IMR-90 (cell line): ENCODE results near the gene PLEKHO2. TPM values are rescaled to one million over a fixed set of nuclear protein-coding genes. Genes with fewer than 3 reads are reported as not detected.

Source experiments
- ATAC-seq: fragments of 200-7000 bp; cut with Tn5 transposase; 2 replicates; pipeline ENCODE4 v1.9.1; 2020; ENCODE audit warnings: low read depth, mild to moderate bottlenecking, moderate library complexity
- BruUV-seq: library from RNA; stranded (reverse); fragments of 400-500 nt; replicated peaks from 2 replicates; lab custom pipeline; 2021; lab: Mats Ljungman, UMichigan
- CTCF ChIA-PET: fragments of 300-600 bp; formaldehyde crosslinking; extraction: SDS; loops from one replicate; lab custom pipeline; 2021; ENCODE audit warnings: antibody characterized with exemption; lab: Yijun Ruan, JAX
- POLR2A ChIA-PET: fragments of 300-600 bp; sonication (Branson Sonifier 250); formaldehyde crosslinking; loops from one replicate; lab custom pipeline; 2022; ENCODE audit warnings: antibody characterized with exemption; ENCODE audit not compliant: unreplicated experiment; lab: Charles Lee
- DNase-seq: peaks from one replicate; pipeline ENCODE4 v3.0.0; 2013
- H2AFZ ChIP-seq: replicated peaks from 2 replicates; pipeline ENCODE3; 2013; ENCODE audit warnings: low read length, mild to moderate bottlenecking; ENCODE audit not compliant: poor library complexity
- H2AK5ac ChIP-seq: 2 replicates; pipeline ENCODE4 v1.6.1; 2013; ENCODE audit warnings: low read depth, low read length, inconsistent platforms
- H2AK9ac ChIP-seq: replicated peaks from 2 replicates; pipeline ENCODE3; 2013; ENCODE audit warnings: mild to moderate bottlenecking, low read depth, low read length, moderate library complexity; ENCODE audit not compliant: poor library complexity
- H2BK120ac ChIP-seq: 2 replicates; pipeline ENCODE4 v1.6.1; 2013; ENCODE audit warnings: low read depth, low read length, inconsistent platforms
- H2BK15ac ChIP-seq: 3 replicates; pipeline ENCODE4 v1.6.1; 2013; ENCODE audit warnings: low read depth, low read length, inconsistent platforms
- H2BK20ac ChIP-seq: 2 replicates; pipeline ENCODE4 v1.6.1; 2013; ENCODE audit warnings: low read depth, mild to moderate bottlenecking, inconsistent platforms, low read length, moderate library complexity
- H2BK5ac ChIP-seq: 2 replicates; pipeline ENCODE4 v1.6.1; 2013; ENCODE audit warnings: mild to moderate bottlenecking, low read depth, low read length, inconsistent platforms; ENCODE audit not compliant: poor library complexity, severe bottlenecking
- H3K14ac ChIP-seq: replicated peaks from 2 replicates; pipeline ENCODE4 v1.6.1; 2013; ENCODE audit warnings: low read depth, low read length, inconsistent platforms
- H3K18ac ChIP-seq: 2 replicates; pipeline ENCODE4 v1.6.1; 2013; ENCODE audit warnings: low read depth, low read length, control low read depth
- H3K23ac ChIP-seq: 2 replicates; pipeline ENCODE4 v1.6.1; 2013; ENCODE audit warnings: low read depth, low read length, inconsistent platforms
- H3K27ac ChIP-seq: 2 replicates; pipeline ENCODE4 v1.5.1; 2013; ENCODE audit warnings: mild to moderate bottlenecking, control low read depth, low read length; ENCODE audit not compliant: insufficient read depth
- H3K27me3 ChIP-seq: 2 replicates; pipeline ENCODE4 v1.6.1; 2013; ENCODE audit warnings: low read length; ENCODE audit not compliant: control insufficient read depth, insufficient read depth
- H3K36me3 ChIP-seq: 2 replicates; pipeline ENCODE4 v1.6.1; 2013; ENCODE audit warnings: low read length, mixed read lengths; ENCODE audit not compliant: control insufficient read depth, insufficient read depth
- H3K4ac ChIP-seq: 2 replicates; pipeline ENCODE4 v1.6.1; 2013; ENCODE audit warnings: low read depth, low read length, inconsistent platforms
- H3K4me1 ChIP-seq: 2 replicates; pipeline ENCODE4 v1.6.1; 2013; ENCODE audit warnings: low read length, mixed read lengths; ENCODE audit not compliant: control insufficient read depth, insufficient read depth
- H3K4me2 ChIP-seq: 2 replicates; pipeline ENCODE4 v1.6.1; 2013; ENCODE audit warnings: low read depth, mild to moderate bottlenecking, control low read depth, low read length, moderate library complexity
- H3K4me3 ChIP-seq: 2 replicates; pipeline ENCODE4 v1.5.1; 2013; ENCODE audit warnings: low read depth, mild to moderate bottlenecking, control low read depth, low read length, moderate library complexity; ENCODE audit not compliant: insufficient read depth
- H3K56ac ChIP-seq: 2 replicates; pipeline ENCODE4 v1.6.1; 2013; ENCODE audit warnings: low read length, inconsistent platforms; ENCODE audit not compliant: insufficient read depth; ENCODE audit errors: extremely low read depth
- H3K79me1 ChIP-seq, 2 experiments: 2 replicates each; pipeline ENCODE4 v1.6.1; 2013; ENCODE audit warnings: low read length in 2 of 2, inconsistent platforms in 1 of 2, low read depth in 1 of 2
- H3K9ac ChIP-seq: 2 replicates; pipeline ENCODE4 v1.6.1; 2013; ENCODE audit warnings: low read depth, low read length, control low read depth
- H3K9me1 ChIP-seq: 2 replicates; pipeline ENCODE4 v1.6.1; 2013; ENCODE audit warnings: low read length, inconsistent platforms; ENCODE audit not compliant: insufficient read depth
- H3K9me3 ChIP-seq: 2 replicates; pipeline ENCODE4 v1.6.1; 2013; ENCODE audit warnings: low read length; ENCODE audit not compliant: control insufficient read depth, insufficient read depth
- H4K20me1 ChIP-seq: 2 replicates; pipeline ENCODE4 v1.6.1; 2013; ENCODE audit warnings: low read length, inconsistent platforms; ENCODE audit not compliant: insufficient read depth
- H4K5ac ChIP-seq: 2 replicates; pipeline ENCODE4 v1.6.1; 2013; ENCODE audit warnings: mild to moderate bottlenecking, low read depth, low read length, control low read depth
- H4K8ac ChIP-seq, 2 experiments: 2 replicates each; pipeline ENCODE4 v1.6.1; 2013; ENCODE audit warnings: low read depth in 2 of 2, low read length in 2 of 2, control low read depth in 1 of 2, inconsistent platforms in 1 of 2
- H4K91ac ChIP-seq: 2 replicates; pipeline ENCODE4 v1.6.1; 2013; ENCODE audit warnings: low read depth, low read length, inconsistent platforms; ENCODE audit not compliant: insufficient read depth
- BHLHE40 ChIP-seq: fragments of 150-350 bp; IDR thresholded peaks from 2 replicates; pipeline ENCODE4 v1.6.1; 2016; ENCODE audit warnings: mild to moderate bottlenecking, low read depth, low read length
- CEBPB ChIP-seq: IDR thresholded peaks from 2 replicates; pipeline ENCODE4 v1.6.1; 2012; ENCODE audit warnings: low read depth, low read length, improper control_type of control experiment
- CHD1 ChIP-seq: IDR thresholded peaks from 2 replicates; pipeline ENCODE4 v1.6.1; 2012; ENCODE audit warnings: low read depth, low read length, improper control_type of control experiment
- FOS ChIP-seq: fragments of 150-350 bp; IDR thresholded peaks from 2 replicates; pipeline ENCODE4 v1.6.1; 2016; ENCODE audit warnings: low read depth, low read length
- MAFK ChIP-seq: IDR thresholded peaks from 2 replicates; pipeline ENCODE4 v1.6.1; 2012; ENCODE audit warnings: low read depth, low read length, improper control_type of control experiment
- MAZ ChIP-seq: IDR thresholded peaks from 2 replicates; pipeline ENCODE4 v1.6.1; 2012; ENCODE audit warnings: low read depth, mild to moderate bottlenecking, low read length, improper control_type of control experiment, moderate library complexity, borderline replicate concordance
- MXI1 ChIP-seq: IDR thresholded peaks from 2 replicates; pipeline ENCODE4 v1.6.1; 2012; ENCODE audit warnings: low read depth, mild to moderate bottlenecking, low read length, moderate library complexity, borderline replicate concordance
- NFE2L2 ChIP-seq: fragments of 150-350 bp; IDR thresholded peaks from 2 replicates; pipeline ENCODE4 v1.6.1; 2016; ENCODE audit warnings: low read depth, mild to moderate bottlenecking, low read length
- POLR2A ChIP-seq: IDR thresholded peaks from 2 replicates; pipeline ENCODE4 v1.6.1; 2012; ENCODE audit warnings: mild to moderate bottlenecking, low read depth, low read length
- RAD21 ChIP-seq: IDR thresholded peaks from 2 replicates; pipeline ENCODE4 v1.6.1; 2012; ENCODE audit warnings: low read length, improper control_type of control experiment
- RCOR1 ChIP-seq: IDR thresholded peaks from 2 replicates; pipeline ENCODE4 v1.6.1; 2012; ENCODE audit warnings: mild to moderate bottlenecking, low read length, improper control_type of control experiment; ENCODE audit not compliant: insufficient replicate concordance
- RFX5 ChIP-seq: IDR thresholded peaks from 2 replicates; pipeline ENCODE4 v1.8.0; 2012; ENCODE audit warnings: low read depth, mild to moderate bottlenecking, low read length, moderate library complexity
- SMC3 ChIP-seq: fragments of 150-350 bp; IDR thresholded peaks from 2 replicates; pipeline ENCODE4 v1.6.1; 2016; ENCODE audit warnings: low read depth, mild to moderate bottlenecking, antibody characterized with exemption, low read length, moderate library complexity
- WGBS, 2 experiments: methylation state at CpG; one replicate each; pipeline versions ENCODE4 v1.1.5 to v1.1.7; 2013; ENCODE audit warnings: missing lambda C conversion rate in 2 of 2; ENCODE audit not compliant: insufficient read length in 1 of 2; ENCODE audit errors: extremely low coverage in 2 of 2; 5-methylcytosine and 5-hydroxymethylcytosine counted together
- dilution Hi-C: fragments of 300-500 bp; cut with HindIII; formaldehyde crosslinking; loops from one replicate; pipeline ENCODE4 v1.14.3; 2018; ENCODE audit warnings: low sequenced_read_pairs; ENCODE audit not compliant: unreplicated experiment
- in situ Hi-C: fragments of 300-500 bp; cut with MboI; formaldehyde crosslinking; loops from 3 replicates; pipeline ENCODE4 v1.14.3; 2019; ENCODE audit warnings: low sequenced_read_pairs, inconsistent platforms, mixed read lengths
- intact Hi-C: fragments of 100-400 bp; cut with micrococcal nuclease; formaldehyde crosslinking; loops from 2 replicates; pipeline ENCODE4 v1.10.0; 2022
- polyA plus RNA-seq, 3 experiments: library from polyadenylated mRNA; depleted of rRNA; stranded (reverse); fragments of >200 nt; gene quantifications; 2 replicates each; pipeline ENCODE4 v1.2.3, GENCODE V29; 2012; ENCODE audit warnings: low replicate concordance in 1 of 3
- total RNA-seq: library from RNA; depleted of rRNA; stranded (reverse); fragments of >200 nt; gene quantifications from 2 replicates; pipeline ENCODE4 v1.2.3, GENCODE V29; 2012
- TF ChIP-seq, protein P1 (sequence below): conservative IDR thresholded peaks from 2 replicates; pipeline ENCODE4 v1.5.1; 2012; ENCODE audit warnings: mild to moderate bottlenecking, low read depth, low read length, improper control_type of control experiment
- TF ChIP-seq, protein P2 (sequence below): fragments of 150-350 bp; IDR thresholded peaks from 2 replicates; pipeline ENCODE4 v1.6.1; 2016; ENCODE audit warnings: low read depth, mild to moderate bottlenecking, low read length, moderate library complexity, borderline replicate concordance
- TF ChIP-seq, protein P3 (sequence below): fragments of 150-350 bp; IDR thresholded peaks from 2 replicates; pipeline ENCODE4 v1.6.1; 2017; ENCODE audit warnings: mild to moderate bottlenecking, antibody characterized with exemption, low read length, low read depth

Gene PLEKHO2
- total and polyA plus RNA-seq, 2 of the 4 experiments (the other 2 are of a cell fraction) = 19.0 to 22.5 TPM

DNA sequence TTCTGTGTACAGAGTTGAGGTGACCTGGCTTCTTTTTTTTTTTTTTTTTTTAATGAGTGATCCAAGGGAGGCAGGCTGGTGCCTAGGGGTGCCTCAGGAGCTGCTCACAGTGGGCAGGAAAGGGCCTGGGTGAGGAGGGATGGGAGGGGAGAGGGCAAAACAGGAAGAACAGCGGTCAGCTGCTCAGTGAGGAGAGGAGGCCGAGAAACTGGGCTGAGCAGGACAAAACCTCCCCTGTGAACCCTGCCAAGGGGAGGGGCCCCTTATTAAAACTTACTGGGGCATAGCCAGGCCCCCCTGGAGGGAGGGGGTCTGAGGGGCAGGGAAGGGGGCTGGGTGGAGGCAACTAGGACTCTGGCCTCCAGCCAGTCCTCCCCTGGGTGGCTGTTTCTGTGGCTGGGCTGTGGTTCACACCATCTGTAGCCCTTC, 3.5 kb downstream of the PLEKHO2 start:
- peak overlapping the region; percentile 74 for H2AK5ac ChIP-seq
- H3K56ac ChIP-seq = peak overlapping the region; percentile 47; the same call in 1 of the 2 replicates
- ATAC-seq (no peak), DNase-seq (no peak)
- peak overlapping the region; percentile 62 for H3K9ac ChIP-seq
- H4K8ac ChIP-seq = peak overlapping the region in 1 of 2 experiments; percentile 41; a peak in 2 of 4 replicates
- H4K20me1 ChIP-seq = peaks cover 68% of the 10 kb centered on the region
- TF ChIP-seq MAZ (no peak), MXI1 (no peak), CEBPB (no peak), BHLHE40 (no peak), FOS (no peak), RAD21 (no peak), NFE2L2 (no peak), MAFK (no peak), RCOR1 (no peak), SMC3 (no peak), CHD1 (no peak), RFX5 (no peak), POLR2A (no peak)
- TF ChIP-seq, protein P1, sequence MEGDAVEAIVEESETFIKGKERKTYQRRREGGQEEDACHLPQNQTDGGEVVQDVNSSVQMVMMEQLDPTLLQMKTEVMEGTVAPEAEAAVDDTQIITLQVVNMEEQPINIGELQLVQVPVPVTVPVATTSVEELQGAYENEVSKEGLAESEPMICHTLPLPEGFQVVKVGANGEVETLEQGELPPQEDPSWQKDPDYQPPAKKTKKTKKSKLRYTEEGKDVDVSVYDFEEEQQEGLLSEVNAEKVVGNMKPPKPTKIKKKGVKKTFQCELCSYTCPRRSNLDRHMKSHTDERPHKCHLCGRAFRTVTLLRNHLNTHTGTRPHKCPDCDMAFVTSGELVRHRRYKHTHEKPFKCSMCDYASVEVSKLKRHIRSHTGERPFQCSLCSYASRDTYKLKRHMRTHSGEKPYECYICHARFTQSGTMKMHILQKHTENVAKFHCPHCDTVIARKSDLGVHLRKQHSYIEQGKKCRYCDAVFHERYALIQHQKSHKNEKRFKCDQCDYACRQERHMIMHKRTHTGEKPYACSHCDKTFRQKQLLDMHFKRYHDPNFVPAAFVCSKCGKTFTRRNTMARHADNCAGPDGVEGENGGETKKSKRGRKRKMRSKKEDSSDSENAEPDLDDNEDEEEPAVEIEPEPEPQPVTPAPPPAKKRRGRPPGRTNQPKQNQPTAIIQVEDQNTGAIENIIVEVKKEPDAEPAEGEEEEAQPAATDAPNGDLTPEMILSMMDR = no peak
- TF ChIP-seq, protein P2, sequence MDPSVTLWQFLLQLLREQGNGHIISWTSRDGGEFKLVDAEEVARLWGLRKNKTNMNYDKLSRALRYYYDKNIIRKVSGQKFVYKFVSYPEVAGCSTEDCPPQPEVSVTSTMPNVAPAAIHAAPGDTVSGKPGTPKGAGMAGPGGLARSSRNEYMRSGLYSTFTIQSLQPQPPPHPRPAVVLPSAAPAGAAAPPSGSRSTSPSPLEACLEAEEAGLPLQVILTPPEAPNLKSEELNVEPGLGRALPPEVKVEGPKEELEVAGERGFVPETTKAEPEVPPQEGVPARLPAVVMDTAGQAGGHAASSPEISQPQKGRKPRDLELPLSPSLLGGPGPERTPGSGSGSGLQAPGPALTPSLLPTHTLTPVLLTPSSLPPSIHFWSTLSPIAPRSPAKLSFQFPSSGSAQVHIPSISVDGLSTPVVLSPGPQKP = no peak
- TF ChIP-seq, protein P3, sequence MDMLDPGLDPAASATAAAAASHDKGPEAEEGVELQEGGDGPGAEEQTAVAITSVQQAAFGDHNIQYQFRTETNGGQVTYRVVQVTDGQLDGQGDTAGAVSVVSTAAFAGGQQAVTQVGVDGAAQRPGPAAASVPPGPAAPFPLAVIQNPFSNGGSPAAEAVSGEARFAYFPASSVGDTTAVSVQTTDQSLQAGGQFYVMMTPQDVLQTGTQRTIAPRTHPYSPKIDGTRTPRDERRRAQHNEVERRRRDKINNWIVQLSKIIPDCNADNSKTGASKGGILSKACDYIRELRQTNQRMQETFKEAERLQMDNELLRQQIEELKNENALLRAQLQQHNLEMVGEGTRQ = no peak
- no peak overlapping the region for H2BK15ac ChIP-seq
- no peaks in the 10 kb centered on the region for H3K9me3 ChIP-seq
- in situ Hi-C loops = no loop called here
- H2BK20ac ChIP-seq = no peak overlapping the region
- no peaks in the 10 kb centered on the region for H3K27me3 ChIP-seq
- no peak overlapping the region for H2AFZ ChIP-seq
- peak overlapping the region; percentile 57 for H2BK5ac ChIP-seq
- H3K4me2 ChIP-seq = peak overlapping the region; percentile 92
- H3K14ac ChIP-seq = peak overlapping the region; percentile 78; the same call in 1 of the 2 replicates
- no peak overlapping the region for H2BK120ac ChIP-seq
- no peak overlapping the region for H4K5ac ChIP-seq
- peak overlapping the region; percentile 72 for H3K4ac ChIP-seq
- POLR2A ChIA-PET = no interaction called here
- peaks cover 39% of the 10 kb centered on the region for H3K9me1 ChIP-seq
- H3K36me3 ChIP-seq = peaks cover 23% of the 10 kb centered on the region
- peak overlapping the region; percentile 10 for H3K18ac ChIP-seq
- BruUV-seq = no TSS peak
- H4K91ac ChIP-seq = peak overlapping the region; percentile 46; the same call in 1 of the 2 replicates
- peak overlapping the region; percentile 74 for H3K27ac ChIP-seq
- CTCF ChIA-PET = interaction anchor here (0.6 to 0.8 kb wide), 3 partner anchors 20 to 60 kb away, joined by 3 read pairs; no protein-coding TSS in a partner anchor
- intact Hi-C loops = no loop called here
- H2AK9ac ChIP-seq = peak overlapping the region; percentile 38
- peak overlapping the region; percentile 83 for H3K4me3 ChIP-seq
- dilution Hi-C loops = no loop called here
- peak overlapping the region; percentile 87 for H3K23ac ChIP-seq
- peaks cover 6 to 79% of the 10 kb centered on the region in 2 experiments for H3K79me1 ChIP-seq
- peaks cover 30% of the 10 kb centered on the region for H3K4me1 ChIP-seq
- no CpG with 5 or more reads among the region's 2 CpGs for WGBS, 2 experiments
